AG09319 (cell line): ENCODE measurements around the gene INHBC.
A peak's percentile ranks its signal among the peaks of the same experiment; 100 is the strongest.

Experiments used
- DNase-seq: peaks from one replicate; pipeline ENCODE4 v3.0.0-alpha.2; 2010; ENCODE audit warnings: low read depth; ENCODE audit errors: extremely low read depth
- TF ChIP-seq, protein P1 (sequence below): IDR thresholded peaks from 2 replicates; pipeline ENCODE4 v1.5.1; 2011; ENCODE audit warnings: low read depth, mild to moderate bottlenecking, inconsistent platforms, low read length, moderate library complexity

Gene INHBC

DNA sequence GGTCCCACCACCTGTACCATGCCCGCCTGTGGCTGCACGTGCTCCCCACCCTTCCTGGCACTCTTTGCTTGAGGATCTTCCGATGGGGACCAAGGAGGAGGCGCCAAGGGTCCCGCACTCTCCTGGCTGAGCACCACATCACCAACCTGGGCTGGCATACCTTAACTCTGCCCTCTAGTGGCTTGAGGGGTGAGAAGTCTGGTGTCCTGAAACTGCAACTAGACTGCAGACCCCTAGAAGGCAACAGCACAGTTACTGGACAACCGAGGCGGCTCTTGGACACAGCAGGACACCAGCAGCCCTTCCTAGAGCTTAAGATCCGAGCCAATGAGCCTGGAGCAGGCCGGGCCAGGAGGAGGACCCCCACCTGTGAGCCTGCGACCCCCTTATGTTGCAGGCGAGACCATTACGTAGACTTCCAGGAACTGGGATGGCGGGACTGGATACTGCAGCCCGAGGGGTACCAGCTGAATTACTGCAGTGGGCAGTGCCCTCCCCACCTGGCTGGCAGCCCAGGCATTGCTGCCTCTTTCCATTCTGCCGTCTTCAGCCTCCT lies 21.6 kb downstream of the INHBC start:
- TF ChIP-seq, protein P1, sequence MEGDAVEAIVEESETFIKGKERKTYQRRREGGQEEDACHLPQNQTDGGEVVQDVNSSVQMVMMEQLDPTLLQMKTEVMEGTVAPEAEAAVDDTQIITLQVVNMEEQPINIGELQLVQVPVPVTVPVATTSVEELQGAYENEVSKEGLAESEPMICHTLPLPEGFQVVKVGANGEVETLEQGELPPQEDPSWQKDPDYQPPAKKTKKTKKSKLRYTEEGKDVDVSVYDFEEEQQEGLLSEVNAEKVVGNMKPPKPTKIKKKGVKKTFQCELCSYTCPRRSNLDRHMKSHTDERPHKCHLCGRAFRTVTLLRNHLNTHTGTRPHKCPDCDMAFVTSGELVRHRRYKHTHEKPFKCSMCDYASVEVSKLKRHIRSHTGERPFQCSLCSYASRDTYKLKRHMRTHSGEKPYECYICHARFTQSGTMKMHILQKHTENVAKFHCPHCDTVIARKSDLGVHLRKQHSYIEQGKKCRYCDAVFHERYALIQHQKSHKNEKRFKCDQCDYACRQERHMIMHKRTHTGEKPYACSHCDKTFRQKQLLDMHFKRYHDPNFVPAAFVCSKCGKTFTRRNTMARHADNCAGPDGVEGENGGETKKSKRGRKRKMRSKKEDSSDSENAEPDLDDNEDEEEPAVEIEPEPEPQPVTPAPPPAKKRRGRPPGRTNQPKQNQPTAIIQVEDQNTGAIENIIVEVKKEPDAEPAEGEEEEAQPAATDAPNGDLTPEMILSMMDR = peak; percentile 52
- no peak for DNase-seq

DNA sequence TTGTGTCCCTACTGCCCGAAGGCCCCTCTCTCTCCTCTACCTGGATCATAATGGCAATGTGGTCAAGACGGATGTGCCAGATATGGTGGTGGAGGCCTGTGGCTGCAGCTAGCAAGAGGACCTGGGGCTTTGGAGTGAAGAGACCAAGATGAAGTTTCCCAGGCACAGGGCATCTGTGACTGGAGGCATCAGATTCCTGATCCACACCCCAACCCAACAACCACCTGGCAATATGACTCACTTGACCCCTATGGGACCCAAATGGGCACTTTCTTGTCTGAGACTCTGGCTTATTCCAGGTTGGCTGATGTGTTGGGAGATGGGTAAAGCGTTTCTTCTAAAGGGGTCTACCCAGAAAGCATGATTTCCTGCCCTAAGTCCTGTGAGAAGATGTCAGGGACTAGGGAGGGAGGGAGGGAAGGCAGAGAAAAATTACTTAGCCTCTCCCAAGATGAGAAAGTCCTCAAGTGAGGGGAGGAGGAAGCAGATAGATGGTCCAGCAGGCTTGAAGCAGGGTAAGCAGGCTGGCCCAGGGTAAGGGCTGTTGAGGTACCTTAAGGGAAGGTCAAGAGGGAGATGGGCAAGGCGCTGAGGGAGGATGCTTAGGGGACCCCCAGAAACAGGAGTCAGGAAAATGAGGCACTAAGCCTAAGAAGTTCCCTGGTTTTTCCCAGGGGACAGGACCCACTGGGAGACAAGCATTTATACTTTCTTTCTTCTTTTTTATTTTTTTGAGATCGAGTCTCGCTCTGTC lies 22.3 kb downstream of the INHBC start:
- TF ChIP-seq, protein P1 = no peak
- no peak for DNase-seq

DNA sequence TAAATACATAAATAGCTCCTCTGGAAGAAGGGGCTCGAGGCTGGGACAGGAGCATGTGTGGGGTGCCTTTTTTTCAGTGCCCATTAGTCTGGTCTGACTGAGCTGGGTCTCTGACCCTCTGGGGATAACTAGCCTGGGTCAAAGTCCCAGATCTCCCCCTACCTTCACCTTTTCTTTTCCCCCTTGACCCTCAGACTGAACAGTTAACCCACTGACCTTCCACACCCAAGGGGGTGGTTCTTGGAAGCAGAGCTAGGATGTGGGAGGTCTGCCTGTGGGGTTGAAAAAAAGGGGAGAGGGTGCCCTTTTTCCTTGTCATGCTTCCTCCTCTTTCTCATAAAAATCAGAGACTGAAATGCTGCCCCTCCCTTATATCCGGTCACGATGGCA lies 24.1 kb downstream of the INHBC start:
- TF ChIP-seq, protein P1 = no peak
- no peak for DNase-seq

DNA sequence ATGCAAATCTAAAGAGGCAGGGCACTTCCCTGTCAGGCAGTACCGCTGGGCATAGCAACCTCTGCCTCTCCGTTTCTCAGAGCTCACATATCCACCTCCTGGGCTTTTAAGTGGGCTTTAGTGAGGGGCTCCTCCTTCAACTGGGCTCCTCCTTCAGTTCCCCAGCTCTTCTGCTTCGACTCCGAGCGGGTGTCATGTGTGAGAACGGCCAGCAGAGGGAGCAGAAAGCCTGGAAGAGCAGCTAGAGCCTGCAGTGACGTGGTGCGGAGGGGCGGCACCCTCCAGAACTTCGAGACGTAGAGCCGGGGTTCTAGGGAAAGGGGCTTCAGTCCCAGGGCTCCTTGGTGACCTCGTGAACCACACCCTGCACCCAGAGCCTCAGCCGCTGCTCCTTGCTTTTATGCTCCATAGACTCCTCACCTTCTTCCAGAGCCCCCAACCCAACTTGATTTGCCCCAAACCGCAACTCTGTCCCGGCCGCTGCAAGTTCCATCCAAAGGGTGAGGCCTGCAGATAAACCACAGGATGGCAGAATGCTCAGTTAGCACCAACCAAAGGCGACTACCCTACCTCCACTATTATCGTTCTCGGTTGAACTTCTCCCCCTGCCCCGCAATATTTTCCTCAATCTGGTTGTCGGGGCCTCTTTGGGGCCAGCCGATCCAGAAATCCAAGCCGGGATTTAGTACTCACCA lies 24.6 kb downstream of the INHBC start:
- TF ChIP-seq, protein P1 = peak; percentile 94
- DNase-seq = peak; percentile 91

DNA sequence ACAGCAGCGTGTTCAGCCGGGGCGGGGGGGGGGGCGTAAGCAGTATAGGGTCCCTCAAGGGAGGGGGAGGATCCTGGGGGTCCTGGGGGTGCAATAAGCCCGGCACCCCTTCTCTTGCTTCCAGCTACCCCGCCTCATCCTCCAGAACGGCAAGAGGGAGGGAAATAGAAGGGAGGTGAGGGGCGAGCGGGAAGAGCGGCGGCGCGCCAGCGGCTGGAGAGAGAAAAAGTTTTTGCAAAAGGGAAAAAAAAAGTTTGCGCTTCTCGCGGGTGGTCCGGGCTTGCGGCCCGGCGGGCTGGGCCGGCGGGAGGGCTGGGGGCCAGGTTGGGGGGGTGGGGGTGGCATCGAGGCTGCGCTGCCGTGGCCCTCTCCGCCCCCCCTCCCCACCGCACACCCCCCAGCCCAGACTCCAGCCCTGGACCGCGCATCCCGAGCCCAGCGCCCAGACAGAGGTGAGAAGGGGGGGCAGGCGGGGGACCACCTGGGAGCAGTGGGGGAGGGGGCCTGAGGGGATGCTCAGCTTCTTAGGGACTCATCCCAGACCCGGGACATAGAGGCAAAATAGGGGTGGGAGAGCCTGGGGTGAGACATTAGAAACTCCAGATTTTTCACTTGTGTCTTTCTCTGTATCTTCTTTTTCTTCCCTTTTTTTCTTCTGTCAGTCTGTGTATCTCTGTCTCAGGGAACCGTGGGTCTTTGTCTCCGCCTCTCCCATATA lies 25.3 kb downstream of the INHBC start, which contains the start of gene GLI1:
Gene GLI1, plus strand, starts transcription at position 36 of the 718 bp plus-strand sequence. CDS start 3,907 bp downstream, outside the sequence.
- TF ChIP-seq, protein P1 = no peak
- DNase-seq = peak; percentile 39

DNA sequence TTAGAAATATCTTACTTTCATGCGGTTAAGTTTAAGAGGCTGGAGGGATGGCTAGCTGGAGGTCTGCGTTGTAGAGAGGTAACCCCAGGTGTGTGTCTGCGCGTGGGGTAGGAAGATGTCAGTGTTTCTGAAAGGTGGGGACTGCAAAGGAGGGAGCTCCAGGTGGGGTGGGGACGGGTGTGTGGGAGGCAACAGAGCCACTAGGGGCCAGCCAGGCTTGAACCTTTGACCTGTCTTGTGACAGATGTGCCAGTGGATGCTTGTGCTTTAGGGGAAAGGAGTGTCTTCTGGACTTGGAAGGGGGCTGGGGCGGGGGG lies 25.8 kb downstream of the INHBC start:
- DNase-seq = no peak
- TF ChIP-seq, protein P1 = no peak
